Skin of body (tissue), 1 donor: Measurements from ENCODE around the gene PPIH. TPM values are rescaled to one million over a fixed set of nuclear protein-coding genes. Genes with fewer than 3 reads are reported as not detected.

Source experiments
- total RNA-seq: library from RNA; depleted of rRNA; stranded (reverse); fragments of >200 nt; gene quantifications from one replicate; pipeline ENCODE4 v1.2.3, GENCODE V29; 2014

The PPIH gene
- total RNA-seq, 1 donor from 2014 or later = 22.1 TPM

Other genes starting within 250 kb of the PPIH start
- gene ZMYND12, start 202.4 kb upstream of the PPIH start, total RNA-seq = 0.30 TPM
- 26.3 TPM for gene PPCS, start 201.9 kb upstream of the PPIH start, total RNA-seq
- 1.8 TPM for gene CCDC30, start 195.1 kb upstream of the PPIH start, total RNA-seq
- gene YBX1, start 24.0 kb downstream of the PPIH start, total RNA-seq = 297 TPM
- 2.7 TPM for gene CLDN19, start 81.8 kb downstream of the PPIH start, total RNA-seq
- 74.8 TPM for gene P3H1, start 108.6 kb downstream of the PPIH start, total RNA-seq
- 5.2 TPM for gene C1orf50, start 108.8 kb downstream of the PPIH start, total RNA-seq
- 0.10 TPM for gene TMEM269, start 126.6 kb downstream of the PPIH start, total RNA-seq
- gene ERMAP, start 158.7 kb downstream of the PPIH start, total RNA-seq = 10.9 TPM
- gene SVBP, start 159.0 kb downstream of the PPIH start, total RNA-seq = 23.7 TPM
- 7.7 TPM for gene ZNF691, start 188.2 kb downstream of the PPIH start, total RNA-seq